ENCODE measurements around the gene PTPRE.

PTPRE gene

DNA sequence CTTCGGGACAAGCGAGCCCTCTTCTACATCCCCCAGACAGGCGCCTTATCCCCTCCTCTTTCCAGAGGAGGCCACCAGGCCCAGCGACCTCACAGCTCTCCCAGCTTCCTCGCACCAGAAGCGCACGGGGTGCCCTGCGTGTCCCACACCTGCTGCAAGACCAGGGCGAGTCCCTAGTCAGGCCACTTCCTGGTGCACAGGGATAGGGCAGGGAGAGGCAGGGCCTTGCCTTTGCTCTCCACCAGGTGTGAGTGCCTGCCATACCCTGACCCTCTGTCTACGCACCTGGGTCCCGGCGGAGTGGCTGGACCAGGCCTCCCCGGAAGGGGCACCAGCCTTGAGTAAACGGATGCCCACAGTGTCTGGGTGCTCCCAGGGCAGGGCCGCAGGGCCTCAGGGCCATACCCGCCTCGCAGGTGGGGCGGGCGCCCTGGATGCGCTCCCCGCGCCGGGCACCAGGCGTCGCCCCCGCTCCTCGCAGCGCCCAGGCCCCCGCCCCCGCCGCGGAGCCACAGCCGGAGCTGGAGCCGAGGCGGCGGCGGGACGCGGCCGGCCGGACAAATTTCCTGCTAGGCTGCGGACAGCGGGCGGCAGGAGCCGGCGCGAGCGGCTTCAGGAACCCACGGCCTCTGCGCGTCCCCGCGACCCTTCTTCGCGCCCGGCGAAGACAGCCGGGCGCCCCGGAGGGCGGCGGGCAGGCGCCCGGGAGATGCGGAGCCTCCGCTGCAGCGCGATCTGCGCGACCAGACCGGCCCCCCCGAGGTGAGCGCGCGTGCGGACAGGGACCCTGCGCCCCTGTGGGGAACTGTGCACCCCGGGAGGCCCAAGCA, at the start of gene PTPRE:
Gene PTPRE (plus strand): TSS at position 556 of the 830 bp plus-strand sequence. CDS start 133,779 bp downstream, outside the sequence.
- peak; percentile 37 to 78 for DNase-seq (ENCODE audit: low read depth in 1 of 2, low spot score in 1 of 2)

DNA sequence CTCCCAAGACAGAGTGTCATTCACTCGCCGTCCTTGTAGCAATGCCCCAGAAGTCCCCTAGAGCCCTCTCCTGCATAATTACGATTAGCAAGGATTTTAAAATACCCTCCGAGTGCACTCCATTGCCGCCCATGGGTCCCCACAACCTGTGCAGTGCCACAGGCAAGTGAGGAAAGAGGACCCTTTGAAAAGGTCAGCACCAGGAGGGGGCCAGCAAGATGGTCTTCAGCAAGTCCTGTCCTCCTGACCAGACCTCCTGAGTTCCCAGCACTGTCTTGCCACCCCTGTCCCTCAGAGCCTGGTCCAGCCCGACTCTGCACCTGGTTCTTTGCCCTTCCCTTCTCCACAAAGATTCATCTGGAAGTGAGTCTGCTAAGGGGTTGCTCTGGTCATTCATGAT, 46.3 kb upstream of the PTPRE start:
- DNase-seq (ENCODE audit: low read depth in 1 of 2, low spot score in 1 of 2) = no peak

- no peak for DNase-seq (ENCODE audit: low read depth in 1 of 2, low spot score in 1 of 2)
Observed at GRCh38 chr10:127863231-127863825, 43.6 kb upstream of the PTPRE start.

DNA sequence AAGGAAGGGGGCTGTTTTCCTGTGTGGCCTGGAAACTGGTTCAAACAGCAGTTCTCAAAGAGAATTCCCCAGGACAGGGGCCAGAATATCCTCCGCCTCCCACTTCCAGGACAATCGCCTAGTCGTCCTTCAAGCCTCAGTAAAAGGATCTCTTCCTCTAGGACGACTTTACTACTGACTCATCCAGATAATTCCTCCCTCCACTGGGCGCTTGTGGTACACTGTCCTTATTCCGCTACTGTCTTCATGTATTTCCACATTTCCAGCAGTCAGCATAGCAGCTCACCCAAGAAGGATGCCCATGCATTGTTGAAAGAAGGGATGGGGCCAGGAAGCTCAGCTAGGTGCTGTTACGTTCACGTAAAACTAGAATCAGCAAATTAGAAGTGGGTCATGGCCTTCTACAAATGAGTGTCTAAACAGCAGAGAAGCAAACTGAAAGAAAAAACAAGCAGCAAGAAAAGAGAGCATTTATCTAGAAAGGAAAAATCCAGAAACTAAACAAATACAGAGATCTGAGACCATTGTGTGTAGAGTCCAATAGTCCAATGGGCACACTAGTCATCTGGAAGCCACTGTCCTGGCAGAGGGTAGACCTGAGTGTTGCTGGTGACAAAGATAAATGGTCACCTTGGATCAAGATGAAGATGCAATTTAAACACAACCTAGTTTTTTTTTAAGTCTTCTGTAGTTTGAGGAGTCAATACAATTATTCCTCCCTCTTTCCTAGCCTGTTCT, 40.5 kb upstream of the PTPRE start:
- DNase-seq (ENCODE audit: low read depth in 1 of 2, low spot score in 1 of 2) = no peak

GRCh38 chr10:127867805-127868204, 39.1 kb upstream of the PTPRE start:
- no peak for DNase-seq (ENCODE audit: low read depth in 1 of 2, low spot score in 1 of 2)

DNA sequence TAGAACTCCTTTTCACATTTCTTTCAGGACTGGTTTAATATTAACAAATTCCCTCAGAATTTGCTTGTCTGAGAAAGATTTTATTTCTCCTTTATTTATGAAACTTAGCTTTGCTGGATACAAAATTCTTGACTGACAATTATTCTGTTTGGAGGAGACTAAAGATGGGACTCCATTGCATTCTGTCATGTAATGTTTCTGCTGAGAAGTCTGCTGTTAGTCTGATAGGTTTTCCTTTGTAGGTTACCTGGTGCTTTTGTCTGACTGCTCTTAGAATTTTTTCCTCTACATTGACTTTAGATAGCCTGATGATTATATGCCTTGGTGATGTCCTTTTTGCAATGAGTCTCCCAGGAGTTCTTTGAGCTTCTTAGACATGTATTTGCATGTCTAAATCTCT, 37.6 kb upstream of the PTPRE start:
- no peak for DNase-seq (ENCODE audit: low read depth in 1 of 2, low spot score in 1 of 2)

- no peak for DNase-seq (ENCODE audit: low read depth in 1 of 2, low spot score in 1 of 2)
Observed at GRCh38 chr10:127871631-127872010, 35.3 kb upstream of the PTPRE start.

DNA sequence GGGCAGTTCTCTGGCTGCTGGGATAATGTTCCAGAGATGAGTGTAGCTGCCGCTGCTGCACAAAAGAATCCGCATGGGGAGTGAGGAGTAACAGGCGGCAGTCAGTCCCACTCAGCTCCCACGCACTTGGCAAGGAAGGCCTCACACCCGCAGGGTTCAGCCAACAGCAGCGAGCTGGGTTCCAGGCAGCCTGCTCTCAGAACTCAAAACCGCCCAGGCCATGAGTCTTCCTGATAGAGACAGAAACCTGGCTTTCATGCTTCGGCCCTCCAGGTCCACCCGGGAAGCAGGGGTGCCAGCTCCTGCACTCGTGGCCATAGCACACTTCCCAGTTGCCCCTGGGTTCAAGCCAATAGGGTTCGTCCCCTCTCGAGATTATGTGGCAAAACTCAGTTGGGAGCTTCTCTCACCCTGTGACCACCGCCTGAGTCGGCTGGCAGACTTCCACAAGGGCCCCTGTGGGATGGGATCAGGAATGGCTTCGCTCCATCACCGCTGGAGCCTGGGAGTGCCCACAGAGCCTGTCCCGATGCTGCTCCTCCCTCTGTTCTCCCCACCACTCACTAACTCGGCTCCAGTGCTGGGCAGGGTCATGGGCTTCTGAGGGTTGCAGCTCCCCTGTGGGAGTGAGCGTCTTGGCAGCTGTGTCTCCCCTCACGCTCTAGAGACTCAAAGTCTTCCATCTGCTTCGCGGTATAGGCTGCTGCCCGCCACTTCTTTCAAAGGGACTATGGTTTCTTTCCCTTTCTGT, 34.7 kb upstream of the PTPRE start:
- DNase-seq (ENCODE audit: low read depth in 1 of 2, low spot score in 1 of 2) = no peak

DNA sequence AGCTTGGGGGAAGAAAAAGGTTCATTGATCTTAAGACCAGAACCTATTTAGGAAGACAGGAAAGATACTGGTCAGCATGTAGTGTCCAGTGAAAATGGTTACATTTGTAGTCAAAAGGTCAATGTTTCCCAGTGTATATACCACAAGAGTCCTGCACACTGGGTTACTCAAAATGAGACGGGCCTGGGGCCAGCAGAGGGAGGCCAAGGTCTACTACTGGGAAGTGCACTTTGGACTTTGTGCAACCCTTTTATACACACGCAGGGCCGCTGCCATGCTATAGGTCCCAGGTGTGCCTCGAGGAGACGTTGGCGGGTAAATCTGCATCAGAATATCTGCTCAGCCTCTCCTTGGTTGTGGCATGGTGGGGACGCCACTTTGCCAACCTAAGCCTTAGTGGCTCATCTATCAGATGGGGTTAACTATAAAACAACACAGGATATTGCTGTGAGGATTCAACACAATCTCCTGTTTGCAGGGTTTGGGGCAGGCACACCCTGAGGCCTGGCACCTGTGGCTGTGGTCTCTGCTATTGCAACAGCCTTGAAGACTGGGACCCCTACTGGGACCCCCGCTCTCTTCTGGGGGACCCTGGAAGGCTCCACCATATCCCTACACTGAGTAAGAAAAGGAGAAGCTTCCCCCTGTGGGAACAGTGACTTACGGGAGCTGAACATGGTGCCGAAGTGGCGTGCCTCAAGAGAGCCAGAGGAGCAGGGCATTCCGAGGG, 33.9 kb upstream of the PTPRE start:
- no peak for DNase-seq (ENCODE audit: low read depth in 1 of 2, low spot score in 1 of 2)

DNA sequence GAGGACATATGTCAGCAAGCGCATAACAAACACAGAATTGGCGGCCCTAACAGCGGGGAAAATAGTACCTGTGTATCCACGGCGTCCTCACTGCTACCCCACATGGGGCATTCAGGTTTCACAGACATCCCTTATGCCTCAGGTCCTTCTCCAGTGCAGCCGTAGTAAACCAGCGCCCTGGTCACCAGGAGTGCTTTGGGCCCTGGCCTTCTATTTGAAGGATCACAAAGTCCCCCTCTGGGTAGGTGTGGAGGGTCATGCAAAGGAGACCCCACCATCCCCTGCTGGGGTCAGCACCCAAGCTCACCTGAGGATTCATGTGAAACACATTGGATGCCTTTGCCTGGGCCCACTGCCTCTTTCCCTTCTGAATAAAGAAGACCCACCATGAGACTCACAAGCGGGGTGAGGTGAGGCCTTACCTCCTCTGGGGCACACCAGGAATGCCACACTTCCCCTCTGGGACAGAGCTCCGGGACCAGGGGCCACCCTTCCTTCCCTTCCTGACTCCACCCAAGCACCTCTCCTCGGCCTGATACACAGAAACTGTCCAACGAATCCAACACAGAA, 32.9 kb upstream of the PTPRE start:
- DNase-seq (ENCODE audit: low read depth in 1 of 2, low spot score in 1 of 2) = no peak

DNA sequence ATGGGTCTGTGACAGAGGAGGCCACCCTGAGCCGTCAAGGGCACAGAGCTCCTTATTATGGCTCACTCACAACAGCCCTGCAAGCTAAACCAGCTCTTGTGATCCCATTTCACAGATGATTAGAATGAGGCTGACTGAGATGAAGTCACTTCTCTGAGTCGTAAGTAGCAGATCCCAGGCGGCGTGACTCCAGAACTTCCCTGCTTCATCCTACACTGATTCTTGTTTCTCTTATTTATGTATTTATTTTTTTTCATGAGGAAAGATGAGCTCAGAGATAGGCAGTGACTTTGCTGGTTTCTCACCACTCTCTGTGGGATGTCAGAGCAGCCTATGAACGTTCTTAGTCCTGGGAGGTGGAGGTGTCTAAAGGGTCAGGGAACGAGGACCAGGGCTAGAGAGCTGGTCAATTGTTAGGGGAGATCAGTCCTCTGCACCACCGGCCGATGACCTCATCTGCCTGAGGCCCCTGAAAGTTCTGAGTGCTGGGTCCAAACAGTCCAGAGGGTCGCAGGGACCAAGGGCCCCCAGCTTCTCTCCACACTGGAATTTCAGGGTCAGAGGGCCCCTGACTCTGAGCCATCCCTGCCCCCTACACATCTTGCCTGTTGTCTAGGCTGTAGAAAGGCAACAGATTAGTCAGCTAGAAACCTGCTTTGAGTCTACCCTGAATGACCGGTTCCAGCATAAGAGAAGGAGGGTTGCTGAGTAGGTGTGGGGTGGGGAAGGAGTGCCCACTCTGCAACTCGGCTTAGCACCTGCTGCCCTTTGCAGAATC, 32.0 kb upstream of the PTPRE start:
- no peak for DNase-seq (ENCODE audit: low read depth in 1 of 2, low spot score in 1 of 2)

DNA sequence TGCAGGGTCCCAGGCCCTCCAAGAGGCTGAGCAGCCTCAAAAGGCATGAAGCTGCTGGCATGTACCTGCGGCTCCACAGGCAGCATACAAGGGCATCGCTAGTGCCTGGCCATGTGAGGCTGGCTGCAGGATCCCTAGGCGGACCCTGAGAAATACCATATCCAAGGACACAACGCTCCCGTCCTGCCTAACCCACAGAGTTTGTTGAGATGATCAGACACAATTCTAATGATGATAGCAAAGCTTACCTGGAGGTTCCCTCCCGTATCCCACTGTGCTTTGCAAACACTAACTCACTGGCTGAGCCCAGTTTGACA, 31.5 kb upstream of the PTPRE start:
- no peak for DNase-seq (ENCODE audit: low read depth in 1 of 2, low spot score in 1 of 2)

- DNase-seq (ENCODE audit: low read depth in 1 of 2, low spot score in 1 of 2) = no peak
Observed at GRCh38 chr10:127875916-127876315, 31.0 kb upstream of the PTPRE start.

- DNase-seq (ENCODE audit: low read depth in 1 of 2, low spot score in 1 of 2) = no peak
Observed at GRCh38 chr10:127877116-127877515, 29.8 kb upstream of the PTPRE start.

- DNase-seq (ENCODE audit: low read depth in 1 of 2, low spot score in 1 of 2) = no peak
Observed at GRCh38 chr10:127877699-127878098, 29.2 kb upstream of the PTPRE start.

GRCh38 chr10:127878475-127879055, 28.3 kb upstream of the PTPRE start:
- DNase-seq (ENCODE audit: low read depth in 1 of 2, low spot score in 1 of 2) = no peak

GRCh38 chr10:127880557-127880956, 26.3 kb upstream of the PTPRE start:
- DNase-seq (ENCODE audit: low read depth in 1 of 2, low spot score in 1 of 2) = no peak

DNA sequence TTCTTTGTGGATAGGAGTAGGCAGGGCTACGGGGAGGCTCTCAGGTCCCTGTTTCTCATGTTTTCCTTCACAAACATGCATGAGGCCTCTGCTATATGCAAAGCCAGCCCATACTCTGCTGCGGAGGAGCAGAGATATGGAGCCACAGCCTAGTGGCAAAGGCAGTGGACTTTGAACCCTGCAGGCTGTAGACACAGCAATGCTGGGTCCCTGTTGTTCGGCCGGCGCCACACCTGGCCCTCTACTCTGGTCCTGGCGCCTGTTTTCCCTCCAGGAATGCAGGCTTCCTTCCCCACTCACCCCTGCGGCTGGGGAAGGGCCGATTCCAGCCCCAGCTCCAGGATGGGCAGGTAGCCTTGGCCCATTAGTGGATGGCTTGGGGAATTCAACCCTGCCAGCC, 25.6 kb upstream of the PTPRE start:
- no peak for DNase-seq (ENCODE audit: low read depth in 1 of 2, low spot score in 1 of 2)

DNA sequence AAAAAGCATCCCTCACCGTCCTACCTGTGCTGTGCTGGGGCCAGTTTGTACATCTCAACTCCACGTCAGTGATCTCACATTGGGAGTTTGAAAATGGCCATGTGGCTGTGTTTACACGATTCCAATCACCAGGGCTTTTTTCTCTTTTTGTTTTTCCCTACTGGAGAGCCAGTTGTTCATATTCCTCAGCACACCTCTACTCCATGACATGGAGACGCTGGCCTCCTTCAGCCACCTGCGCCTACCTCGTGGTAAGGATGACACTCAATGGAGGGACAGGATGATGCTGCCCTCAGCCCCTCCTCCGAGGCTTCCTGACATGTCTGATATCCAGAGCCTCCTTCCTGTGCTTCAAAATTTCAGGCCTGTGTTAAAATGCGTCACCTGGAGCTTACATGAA, 24.5 kb upstream of the PTPRE start:
- DNase-seq (ENCODE audit: low read depth in 1 of 2, low spot score in 1 of 2) = no peak
